ENCODE measurements around the gene MFAP3L. TPM values are rescaled to one million over a fixed set of nuclear protein-coding genes. Genes with fewer than 3 reads are reported as not detected.

The MFAP3L gene
- total and polyA plus RNA-seq, 11 donors, result 0.76 to 5.9 (median 3.2) TPM

GRCh38 chr4:169985881-169986280 lies 40.3 kb downstream of the MFAP3L start:
- Histone ChIP-seq H3K4me1 (no peaks in the 10 kb centered on the region), H3K9me3 (no peaks in the 10 kb centered on the region), H3K4me3 (no peak overlapping the region), H3K27me3 (no peaks in the 10 kb centered on the region), H3K27ac (no peak overlapping the region), H3K36me3 (no peaks in the 10 kb centered on the region)
- WGBS, 4 donors, result 76 to 78% (median 77%) methylated on average over 2 of the region's 2 CpGs
- ATAC-seq, result no peak
- DNase-seq, result no peak
- intact Hi-C loops (cut with DNase I), result no loop called here
- TF ChIP-seq POLR2A (IDR thresholded peaks at IDR 0.05) (no peak), CTCF (IDR thresholded peaks at IDR 0.05) (no peak)

GRCh38 chr4:169984745-169985144 lies 41.5 kb downstream of the MFAP3L start:
- intact Hi-C loops (cut with DNase I), result no loop called here
- no peak for TF ChIP-seq CTCF (IDR thresholded peaks at IDR 0.05)
- no peak for TF ChIP-seq POLR2A (IDR thresholded peaks at IDR 0.05)
- 59 to 78% (median 77%) methylated on average over 4 of the region's 4 CpGs for WGBS, 4 donors

GRCh38 chr4:169984173-169984572 lies 42.0 kb downstream of the MFAP3L start:
- no peak for ATAC-seq
- Histone ChIP-seq H3K27me3 (peaks cover 0 to 10% (median 0%) of the 10 kb centered on the region in 9 donors), H3K4me1 (no peaks in the 10 kb centered on the region), H3K4me3 (no peak overlapping the region), H3K9me3 (no peaks in the 10 kb centered on the region), H3K36me3 (no peaks in the 10 kb centered on the region), H3K27ac (no peak overlapping the region)
- DNase-seq, result no peak
- no peak for TF ChIP-seq CTCF (IDR thresholded peaks at IDR 0.05)
- no peak for TF ChIP-seq POLR2A (IDR thresholded peaks at IDR 0.05)
- WGBS, 4 donors, result 51 to 58% (median 53%) methylated on average over 3 of the region's 3 CpGs
- intact Hi-C loops (cut with DNase I), result no loop called here

More at GRCh38 chr4:169984745-169985144, 41.5 kb downstream of the MFAP3L start:
- Histone ChIP-seq H3K4me3 (no peak overlapping the region), H3K36me3 (no peaks in the 10 kb centered on the region), H3K27me3 (peaks cover 0 to 8% (median 0%) of the 10 kb centered on the region in 9 donors), H3K9me3 (no peaks in the 10 kb centered on the region), H3K27ac (no peak overlapping the region), H3K4me1 (no peaks in the 10 kb centered on the region)
- DNase-seq (no peak), ATAC-seq (no peak)

- 63 to 91% (median 72%) methylated on average over 1 of the region's 1 CpG for WGBS, 4 donors
- no peak overlapping the region for H3K4me3 ChIP-seq
- H3K27me3 ChIP-seq, result peaks cover 0 to 11% (median 0%) of the 10 kb centered on the region in 9 donors
- H3K9me3 ChIP-seq, result no peaks in the 10 kb centered on the region
- ATAC-seq (no peak), DNase-seq (no peak)
- no peak overlapping the region for H3K27ac ChIP-seq
- no peaks in the 10 kb centered on the region for H3K4me1 ChIP-seq
- TF ChIP-seq CTCF (IDR thresholded peaks at IDR 0.05), result no peak
- no peak for TF ChIP-seq POLR2A (IDR thresholded peaks at IDR 0.05)
- intact Hi-C loops (cut with DNase I), result no loop called here
- H3K36me3 ChIP-seq, result no peaks in the 10 kb centered on the region
Observed at GRCh38 chr4:169976951-169977350, 49.2 kb downstream of the MFAP3L start.
